OCI-LY1 (cell line): ENCODE measurements around the gene BEAN1.

Experiments used
- CTCF ChIP-seq: fragments of 200-600 bp; sonication (generic), shearing (Covaris generic); IDR thresholded peaks from 2 replicates; pipeline ENCODE4 v1.5.1; 2017; ENCODE audit warnings: mild to moderate bottlenecking, antibody characterized with exemption, low read length, moderate library complexity, mixed read lengths
- EZH2 ChIP-seq: fragments of 200-600 bp; sonication (generic), shearing (Covaris generic); IDR thresholded peaks from 2 replicates; pipeline ENCODE4 v1.8.0; 2017; ENCODE audit warnings: borderline replicate concordance, mixed run types, mild to moderate bottlenecking, antibody characterized with exemption, low read length, moderate library complexity, mixed read lengths

DNA sequence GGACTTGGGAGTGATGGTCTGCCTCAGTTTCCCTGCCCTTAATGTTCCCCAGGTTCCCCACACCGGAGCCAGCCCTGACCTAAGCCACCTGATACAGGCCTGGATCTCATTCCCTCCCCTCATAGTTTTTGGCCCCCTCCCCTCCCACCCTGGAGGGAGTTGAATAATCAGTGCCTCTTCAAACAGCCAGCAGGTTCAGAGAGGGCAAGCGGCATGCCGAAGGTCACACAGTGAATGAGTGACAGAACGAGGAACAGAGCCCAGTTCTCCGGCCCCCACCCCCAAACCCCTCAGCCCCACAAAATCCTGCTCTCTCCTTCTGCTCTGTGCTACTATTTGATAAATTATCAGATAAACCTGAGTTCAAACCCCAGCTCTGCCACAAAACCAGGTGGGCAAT lies 31.2 kb downstream of the BEAN1 start:
- TF ChIP-seq CTCF (no peak), EZH2 (no peak)
